WTC11 (cell line): ENCODE data around the gene KRT20. TPM values are rescaled to one million over a fixed set of nuclear protein-coding genes. Genes with fewer than 3 reads are reported as not detected.

Source experiments
- ATAC-seq: fragments of 200-7000 bp; cut with Tn5 transposase; 2 replicates; pipeline ENCODE4 v1.10.0; 2021; ENCODE audit warnings: mild to moderate bottlenecking, moderate library complexity
- CTCF ChIA-PET: fragments of 300-600 bp; sonication (Branson Sonifier 250); formaldehyde crosslinking; loops from one replicate; lab custom pipeline; 2021; ENCODE audit warnings: antibody characterized with exemption; lab: Charles Lee
- POLR2A ChIA-PET: fragments of 350-600 bp; sonication (Branson Sonifier 250); formaldehyde crosslinking; loops from one replicate; lab custom pipeline; 2021; ENCODE audit warnings: antibody characterized with exemption; lab: Charles Lee
- DNase-seq: peaks from one replicate; pipeline ENCODE4 v3.0.0; 2021; ENCODE audit warnings: low spot score
- H3K27ac Mint-ChIP-seq: 2 replicates; pipeline ENCODE4 v1.8.0; 2021; ENCODE audit warnings: mixed read lengths
- H3K27me3 Mint-ChIP-seq: 2 replicates; pipeline ENCODE4 v1.8.0; 2021; ENCODE audit warnings: low read depth, mild to moderate bottlenecking, moderate library complexity, mixed read lengths
- H3K36me3 Mint-ChIP-seq: 2 replicates; pipeline ENCODE4 v1.8.0; 2021; ENCODE audit warnings: mixed read lengths
- H3K4me1 Mint-ChIP-seq: 2 replicates; pipeline ENCODE4 v1.8.0; 2022; ENCODE audit warnings: mixed read lengths
- H3K4me3 Mint-ChIP-seq: 2 replicates; pipeline ENCODE4 v1.8.0; 2021; ENCODE audit warnings: mild to moderate bottlenecking, moderate library complexity, mixed read lengths
- H3K9me3 Mint-ChIP-seq: 2 replicates; pipeline ENCODE4 v1.8.0; 2021; ENCODE audit warnings: mixed read lengths
- CREB1 ChIP-seq: sonication (generic); formaldehyde crosslinking; IDR thresholded peaks from 2 replicates; pipeline ENCODE4 v1.8.0; 2023; ENCODE audit warnings: mild to moderate bottlenecking, missing genetic modification reagents
- ETV6 ChIP-seq: sonication (generic); formaldehyde crosslinking; IDR thresholded peaks from 2 replicates; pipeline ENCODE4 v1.8.1; 2022; ENCODE audit warnings: mild to moderate bottlenecking, missing genetic modification reagents
- FOXK1 ChIP-seq: sonication (generic); formaldehyde crosslinking; IDR thresholded peaks from 2 replicates; pipeline ENCODE4 v1.8.0; 2022; ENCODE audit warnings: mild to moderate bottlenecking, moderate library complexity, missing genetic modification reagents
- FOXP1 ChIP-seq: sonication (generic); formaldehyde crosslinking; IDR thresholded peaks from 2 replicates; pipeline ENCODE4 v1.8.0; 2022; ENCODE audit warnings: missing genetic modification reagents, mild to moderate bottlenecking, moderate library complexity, borderline replicate concordance
- NFATC4 ChIP-seq: fragments of 250-450 bp; sonication (Bioruptor Pico); IDR thresholded peaks from 2 replicates; pipeline ENCODE4 v1.9.0; 2021; ENCODE audit warnings: mild to moderate bottlenecking
- OVOL2 ChIP-seq: fragments of 250-450 bp; sonication (Bioruptor Pico); IDR thresholded peaks from 2 replicates; pipeline ENCODE4 v1.9.0; 2021; ENCODE audit warnings: mild to moderate bottlenecking, borderline replicate concordance
- SP1 ChIP-seq: sonication (generic); formaldehyde crosslinking; conservative IDR thresholded peaks from 2 replicates; pipeline ENCODE4 v1.8.1; 2022; ENCODE audit warnings: missing genetic modification reagents
- ZNF219 ChIP-seq: sonication (generic); formaldehyde crosslinking; IDR thresholded peaks from 2 replicates; pipeline ENCODE4 v1.8.0; 2023; ENCODE audit warnings: missing genetic modification reagents, mild to moderate bottlenecking, borderline replicate concordance
- ZNF232 ChIP-seq: sonication (generic); formaldehyde crosslinking; IDR thresholded peaks from 2 replicates; pipeline ENCODE4 v1.8.0; 2022; ENCODE audit warnings: mild to moderate bottlenecking, missing genetic modification reagents
- ZNF423 ChIP-seq: fragments of 250-450 bp; sonication (Bioruptor Pico); IDR thresholded peaks from 2 replicates; pipeline ENCODE4 v2.1.2; 2022; ENCODE audit warnings: mild to moderate bottlenecking, moderate library complexity
- total RNA-seq: library from RNA; stranded (reverse); gene quantifications from 3 replicates; pipeline ENCODE4 v1.2.3, GENCODE V29; 2021
- TF ChIP-seq, protein P1 (sequence below): sonication (generic); formaldehyde crosslinking; IDR thresholded peaks from 2 replicates; pipeline ENCODE4 v1.8.1; 2022; ENCODE audit warnings: mild to moderate bottlenecking, missing genetic modification reagents, moderate library complexity, borderline replicate concordance
- TF ChIP-seq, protein P2 (sequence below): sonication (generic); formaldehyde crosslinking; IDR thresholded peaks from 2 replicates; pipeline ENCODE4 v1.8.0; 2022; ENCODE audit warnings: mild to moderate bottlenecking, missing genetic modification reagents
- TF ChIP-seq, protein P3 (sequence below): sonication (generic); formaldehyde crosslinking; IDR thresholded peaks from 2 replicates; pipeline ENCODE4 v1.8.0; 2023; ENCODE audit warnings: missing genetic modification reagents
- TF ChIP-seq, protein P4 (sequence below): sonication (generic); formaldehyde crosslinking; IDR thresholded peaks from 2 replicates; pipeline ENCODE4 v1.8.1; 2022; ENCODE audit warnings: low read depth, mild to moderate bottlenecking, moderate library complexity, missing genetic modification reagents, borderline replicate concordance
- TF ChIP-seq, protein P5 (sequence below): fragments of 200-600 bp; IDR thresholded peaks from 2 replicates; pipeline ENCODE4 v1.8.0; 2022; ENCODE audit warnings: antibody characterized with exemption
- TF ChIP-seq, protein P6 (sequence below): sonication (generic); formaldehyde crosslinking; conservative IDR thresholded peaks from 2 replicates; pipeline ENCODE4 v1.8.1; 2022; ENCODE audit warnings: mild to moderate bottlenecking, missing genetic modification reagents

KRT20 gene
- total RNA-seq, 1 experiment from 2014 or later = 0.42 TPM

DNA sequence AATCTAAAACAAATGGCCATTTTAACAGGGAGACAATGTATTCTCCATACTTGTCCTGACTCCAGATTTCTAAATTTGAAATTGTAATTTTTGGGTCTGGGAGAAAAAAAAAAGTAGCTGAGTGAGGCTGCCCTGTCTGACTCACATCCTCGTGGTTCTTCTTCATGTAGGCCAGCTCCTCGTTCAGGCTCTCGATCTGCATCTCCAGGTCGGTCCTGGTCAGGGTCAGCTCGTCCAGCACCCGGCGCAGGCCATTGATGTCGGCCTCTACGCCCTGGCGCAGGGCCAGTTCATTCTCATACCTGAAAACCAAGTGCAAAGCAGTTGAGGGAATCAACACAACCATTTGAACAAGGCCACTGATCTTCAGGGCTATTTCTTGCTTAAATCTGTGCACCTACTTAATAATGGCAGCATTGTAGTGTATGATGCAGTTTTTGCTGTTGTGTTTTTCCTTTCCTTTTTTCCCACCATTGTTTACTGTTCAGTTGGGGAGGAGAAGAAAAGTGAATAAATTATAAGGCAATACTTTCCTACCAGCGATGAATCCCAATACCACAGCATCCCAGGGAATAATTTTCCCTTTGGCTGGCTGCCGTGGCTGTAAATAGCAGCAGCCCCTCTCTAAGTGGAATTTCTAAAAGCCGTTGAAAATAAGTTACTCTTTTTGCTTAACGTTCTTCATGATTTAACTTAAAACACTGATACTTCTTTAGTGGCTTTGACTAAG lies 20.2 kb downstream of the KRT20 start:
- H3K36me3 Mint-ChIP-seq = no peaks in the 10 kb centered on the region
- no peaks in the 10 kb centered on the region for H3K9me3 Mint-ChIP-seq
- CTCF ChIA-PET = no interaction called here
- ATAC-seq (no peak), DNase-seq (no peak)
- POLR2A ChIA-PET = no interaction called here
- H3K4me3 Mint-ChIP-seq = no peak overlapping the region
- no peak for TF ChIP-seq ZNF423 (CRISPR knock-in tag)
- no peak for TF ChIP-seq ZNF232 (CRISPR knock-in tag)
- no peak for TF ChIP-seq NFATC4 (CRISPR knock-in tag)
- TF ChIP-seq, protein P1, sequence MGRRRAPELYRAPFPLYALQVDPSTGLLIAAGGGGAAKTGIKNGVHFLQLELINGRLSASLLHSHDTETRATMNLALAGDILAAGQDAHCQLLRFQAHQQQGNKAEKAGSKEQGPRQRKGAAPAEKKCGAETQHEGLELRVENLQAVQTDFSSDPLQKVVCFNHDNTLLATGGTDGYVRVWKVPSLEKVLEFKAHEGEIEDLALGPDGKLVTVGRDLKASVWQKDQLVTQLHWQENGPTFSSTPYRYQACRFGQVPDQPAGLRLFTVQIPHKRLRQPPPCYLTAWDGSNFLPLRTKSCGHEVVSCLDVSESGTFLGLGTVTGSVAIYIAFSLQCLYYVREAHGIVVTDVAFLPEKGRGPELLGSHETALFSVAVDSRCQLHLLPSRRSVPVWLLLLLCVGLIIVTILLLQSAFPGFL (CRISPR knock-in tag) = no peak
- peaks cover 5% of the 10 kb centered on the region for H3K4me1 Mint-ChIP-seq
- H3K27me3 Mint-ChIP-seq = peaks cover 2% of the 10 kb centered on the region
- H3K27ac Mint-ChIP-seq = no peak overlapping the region

DNA sequence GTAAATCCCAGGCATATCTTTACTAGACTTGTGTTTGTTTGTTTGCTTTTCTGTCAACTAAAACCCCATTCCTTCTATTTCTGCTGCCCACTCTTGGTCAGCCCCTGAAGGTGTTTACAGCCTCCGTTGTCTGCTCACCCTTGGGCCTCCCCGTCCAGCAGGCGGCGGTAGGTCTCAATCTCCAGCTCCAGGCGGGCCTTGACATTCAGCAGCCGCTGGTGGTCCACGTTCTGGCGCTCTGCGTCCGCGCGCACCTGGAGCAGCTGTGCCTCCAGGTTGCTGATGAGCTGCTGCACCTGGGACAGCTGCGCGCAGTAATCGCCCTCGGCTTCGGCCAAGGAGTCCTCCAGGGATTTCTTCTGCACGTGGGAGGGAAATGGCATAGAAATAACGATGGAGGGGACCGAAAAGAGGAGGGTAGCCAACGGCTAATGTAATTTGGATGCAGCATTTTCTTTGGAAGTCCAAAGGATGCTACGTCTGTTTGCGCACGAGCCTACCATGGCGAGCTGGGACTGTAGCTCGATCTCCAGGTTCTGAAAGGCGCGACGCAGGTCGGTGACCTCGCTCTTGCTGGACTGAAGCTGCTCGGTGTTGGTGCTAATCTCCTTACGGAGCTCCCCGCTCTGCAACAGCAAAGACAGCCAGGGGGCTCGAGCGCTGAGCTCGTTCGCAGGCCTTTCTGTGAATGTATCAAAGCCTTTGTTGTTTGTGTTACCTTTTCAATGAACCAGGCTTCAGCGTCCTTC lies 21.9 kb downstream of the KRT20 start:
- Mint-ChIP-seq H3K9me3 (peaks cover 3% of the 10 kb centered on the region; the same call in 1 of the 2 replicates), H3K4me1 (peaks cover 6% of the 10 kb centered on the region), H3K27me3 (peaks cover 7% of the 10 kb centered on the region), H3K4me3 (peak overlapping the region; percentile 40; the same call in 1 of the 2 replicates), H3K36me3 (no peaks in the 10 kb centered on the region), H3K27ac (no peak overlapping the region)
- 0 out of 2 replicates have a peak, but pooled peaks have one; percentile 28 for TF ChIP-seq SP1
- no peak for TF ChIP-seq ZNF219 (CRISPR knock-in tag)
- TF ChIP-seq, protein P2, sequence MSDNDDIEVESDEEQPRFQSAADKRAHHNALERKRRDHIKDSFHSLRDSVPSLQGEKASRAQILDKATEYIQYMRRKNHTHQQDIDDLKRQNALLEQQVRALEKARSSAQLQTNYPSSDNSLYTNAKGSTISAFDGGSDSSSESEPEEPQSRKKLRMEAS (CRISPR knock-in tag) = peak; percentile 84
- TF ChIP-seq, protein P3, sequence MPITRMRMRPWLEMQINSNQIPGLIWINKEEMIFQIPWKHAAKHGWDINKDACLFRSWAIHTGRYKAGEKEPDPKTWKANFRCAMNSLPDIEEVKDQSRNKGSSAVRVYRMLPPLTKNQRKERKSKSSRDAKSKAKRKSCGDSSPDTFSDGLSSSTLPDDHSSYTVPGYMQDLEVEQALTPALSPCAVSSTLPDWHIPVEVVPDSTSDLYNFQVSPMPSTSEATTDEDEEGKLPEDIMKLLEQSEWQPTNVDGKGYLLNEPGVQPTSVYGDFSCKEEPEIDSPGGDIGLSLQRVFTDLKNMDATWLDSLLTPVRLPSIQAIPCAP (CRISPR knock-in tag) = no peak
- TF ChIP-seq FOXP1 (CRISPR knock-in tag) = peak; percentile 75; the same call in 1 of the 2 replicates
- TF ChIP-seq ETV6 = peak; percentile 65; the same call in 1 of the 2 replicates
- TF ChIP-seq, protein P4, sequence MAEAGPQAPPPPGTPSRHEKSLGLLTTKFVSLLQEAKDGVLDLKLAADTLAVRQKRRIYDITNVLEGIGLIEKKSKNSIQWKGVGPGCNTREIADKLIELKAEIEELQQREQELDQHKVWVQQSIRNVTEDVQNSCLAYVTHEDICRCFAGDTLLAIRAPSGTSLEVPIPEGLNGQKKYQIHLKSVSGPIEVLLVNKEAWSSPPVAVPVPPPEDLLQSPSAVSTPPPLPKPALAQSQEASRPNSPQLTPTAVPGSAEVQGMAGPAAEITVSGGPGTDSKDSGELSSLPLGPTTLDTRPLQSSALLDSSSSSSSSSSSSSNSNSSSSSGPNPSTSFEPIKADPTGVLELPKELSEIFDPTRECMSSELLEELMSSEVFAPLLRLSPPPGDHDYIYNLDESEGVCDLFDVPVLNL (CRISPR knock-in tag) = no peak
- TF ChIP-seq, protein P5, sequence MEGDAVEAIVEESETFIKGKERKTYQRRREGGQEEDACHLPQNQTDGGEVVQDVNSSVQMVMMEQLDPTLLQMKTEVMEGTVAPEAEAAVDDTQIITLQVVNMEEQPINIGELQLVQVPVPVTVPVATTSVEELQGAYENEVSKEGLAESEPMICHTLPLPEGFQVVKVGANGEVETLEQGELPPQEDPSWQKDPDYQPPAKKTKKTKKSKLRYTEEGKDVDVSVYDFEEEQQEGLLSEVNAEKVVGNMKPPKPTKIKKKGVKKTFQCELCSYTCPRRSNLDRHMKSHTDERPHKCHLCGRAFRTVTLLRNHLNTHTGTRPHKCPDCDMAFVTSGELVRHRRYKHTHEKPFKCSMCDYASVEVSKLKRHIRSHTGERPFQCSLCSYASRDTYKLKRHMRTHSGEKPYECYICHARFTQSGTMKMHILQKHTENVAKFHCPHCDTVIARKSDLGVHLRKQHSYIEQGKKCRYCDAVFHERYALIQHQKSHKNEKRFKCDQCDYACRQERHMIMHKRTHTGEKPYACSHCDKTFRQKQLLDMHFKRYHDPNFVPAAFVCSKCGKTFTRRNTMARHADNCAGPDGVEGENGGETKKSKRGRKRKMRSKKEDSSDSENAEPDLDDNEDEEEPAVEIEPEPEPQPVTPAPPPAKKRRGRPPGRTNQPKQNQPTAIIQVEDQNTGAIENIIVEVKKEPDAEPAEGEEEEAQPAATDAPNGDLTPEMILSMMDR = peak; percentile 68
- no peak for TF ChIP-seq CREB1 (CRISPR knock-in tag)
- TF ChIP-seq FOXK1 = peak; percentile 66
- TF ChIP-seq, protein P6, sequence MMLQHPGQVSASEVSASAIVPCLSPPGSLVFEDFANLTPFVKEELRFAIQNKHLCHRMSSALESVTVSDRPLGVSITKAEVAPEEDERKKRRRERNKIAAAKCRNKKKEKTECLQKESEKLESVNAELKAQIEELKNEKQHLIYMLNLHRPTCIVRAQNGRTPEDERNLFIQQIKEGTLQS (CRISPR knock-in tag) = no peak
- TF ChIP-seq OVOL2 (CRISPR knock-in tag) = no peak
- CTCF ChIA-PET = interaction anchor here (0.6 to 1.6 kb wide), 49 partner anchors 8 to 804 kb away, joined by 3 to 18 read pairs (median 4); partner anchors contain the start of genes KRT9 and KRTAP4-2
- ATAC-seq (peak; percentile 99), DNase-seq (peak; percentile 93)
- POLR2A ChIA-PET = interaction anchor here (0.6 kb wide), 1 partner anchor 575 kb away, joined by 4 read pairs; no protein-coding TSS in a partner anchor
